Hepatocyte (in vitro differentiated cells): ENCODE results near the gene P4HTM. TPM values are rescaled to one million over a fixed set of nuclear protein-coding genes. Genes with fewer than 3 reads are reported as not detected.

ENCODE experiments used
- DNase-seq: peaks from one replicate; pipeline ENCODE4 v3.0.0-alpha.2; 2016; ENCODE audit warnings: low spot score
- H2AFZ ChIP-seq: fragments of 200-600 bp; sonication (generic); 2 replicates; pipeline ENCODE4 v1.6.0; 2016; ENCODE audit warnings: antibody characterized with exemption, mild to moderate bottlenecking
- H3K27ac ChIP-seq: fragments of 200-600 bp; sonication (generic); 2 replicates; pipeline ENCODE4 v1.5.1; 2016; ENCODE audit warnings: mild to moderate bottlenecking
- H3K27me3 ChIP-seq: fragments of 200-600 bp; sonication (generic); 2 replicates; pipeline ENCODE4 v1.6.1; 2016
- H3K36me3 ChIP-seq: fragments of 200-600 bp; sonication (generic); replicated peaks from 2 replicates; pipeline ENCODE4 v1.5.1; 2016; ENCODE audit warnings: low read depth; ENCODE audit not compliant: insufficient read depth
- H3K4me1 ChIP-seq: fragments of 200-600 bp; sonication (generic); 2 replicates; pipeline ENCODE4 v1.5.1; 2016; ENCODE audit warnings: mild to moderate bottlenecking, moderate library complexity; ENCODE audit not compliant: insufficient read depth
- H3K4me2 ChIP-seq: fragments of 200-600 bp; sonication (generic); 2 replicates; pipeline ENCODE4 v1.6.0; 2016
- H3K4me3 ChIP-seq: fragments of 200-600 bp; sonication (generic); 2 replicates; pipeline ENCODE4 v1.5.1; 2016; ENCODE audit warnings: mild to moderate bottlenecking
- H3K79me2 ChIP-seq: fragments of 200-600 bp; sonication (generic); 2 replicates; pipeline ENCODE4 v1.6.0; 2017; ENCODE audit warnings: mild to moderate bottlenecking
- H3K9me2 ChIP-seq: fragments of 200-600 bp; sonication (generic); replicated peaks from 2 replicates; pipeline ENCODE4 v1.6.0; 2017; ENCODE audit warnings: mild to moderate bottlenecking; ENCODE audit not compliant: insufficient read depth
- H3K9me3 ChIP-seq: fragments of 200-600 bp; sonication (generic); 2 replicates; pipeline ENCODE4 v1.5.1; 2016; ENCODE audit warnings: low read depth, mild to moderate bottlenecking
- H4K20me1 ChIP-seq: fragments of 200-600 bp; sonication (generic); 2 replicates; pipeline ENCODE4 v1.6.0; 2016; ENCODE audit warnings: mild to moderate bottlenecking; ENCODE audit not compliant: insufficient read depth, poor library complexity, severe bottlenecking
- EZH2 ChIP-seq: fragments of 200-600 bp; sonication (generic); IDR thresholded peaks from 2 replicates; pipeline ENCODE4 v1.6.1; 2016; ENCODE audit warnings: antibody characterized with exemption, mild to moderate bottlenecking, borderline replicate concordance
- EZH2phosphoT487 ChIP-seq: fragments of 200-600 bp; sonication (generic); IDR thresholded peaks from one replicate; pipeline ENCODE4 v1.6.1; 2018; ENCODE audit warnings: antibody characterized with exemption, mild to moderate bottlenecking, low read depth, moderate library complexity; ENCODE audit not compliant: unreplicated experiment, severe bottlenecking
- WGBS: methylation state at CpG from one replicate; pipeline ENCODE4 v1.1.6; 2016; ENCODE audit warnings: low lambda C conversion rate; ENCODE audit errors: missing lambda C conversion rate; 5-methylcytosine and 5-hydroxymethylcytosine counted together
- polyA plus RNA-seq: library from polyadenylated mRNA; unstranded; fragments of >200 nt; fragmentation: Nextera tagmentation; extraction: Ambion mirVana; gene quantifications from 2 replicates; pipeline ENCODE4 v1.2.1, GENCODE V29; 2016
- total RNA-seq: library from RNA; depleted of rRNA; stranded (reverse); fragments of >200 nt; gene quantifications from 2 replicates; pipeline ENCODE4 v1.2.3, GENCODE V29; 2014
- TF ChIP-seq, protein P1 (sequence below): fragments of 200-600 bp; sonication (generic); IDR thresholded peaks from 2 replicates; pipeline ENCODE4 v1.5.1; 2016; ENCODE audit warnings: antibody characterized with exemption, mild to moderate bottlenecking; ENCODE audit not compliant: poor library complexity

P4HTM gene
- total and polyA plus RNA-seq, 2 experiments from 2014 or later, result 42.5 to 85.3 TPM

DNA sequence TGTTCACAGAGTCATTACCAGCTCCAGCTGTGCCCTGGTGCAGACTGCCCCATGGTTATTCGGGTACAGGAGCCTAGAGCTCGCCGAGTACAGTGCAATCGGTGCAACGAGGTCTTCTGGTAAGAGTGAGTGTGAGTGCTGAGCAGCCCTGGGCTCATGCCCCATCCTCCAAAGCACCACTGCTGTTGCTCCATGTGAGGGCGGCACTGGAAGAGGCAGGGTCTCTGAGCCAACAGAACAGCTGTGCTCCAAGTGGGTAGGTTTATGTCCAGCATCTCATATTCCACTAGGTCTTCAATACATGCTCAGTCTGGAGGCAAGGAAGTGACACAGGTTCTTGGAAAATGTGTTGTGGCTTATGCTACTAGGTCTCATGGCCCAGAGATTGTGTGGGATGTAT lies 19.5 kb upstream of the P4HTM start:
- TF ChIP-seq, protein P1, sequence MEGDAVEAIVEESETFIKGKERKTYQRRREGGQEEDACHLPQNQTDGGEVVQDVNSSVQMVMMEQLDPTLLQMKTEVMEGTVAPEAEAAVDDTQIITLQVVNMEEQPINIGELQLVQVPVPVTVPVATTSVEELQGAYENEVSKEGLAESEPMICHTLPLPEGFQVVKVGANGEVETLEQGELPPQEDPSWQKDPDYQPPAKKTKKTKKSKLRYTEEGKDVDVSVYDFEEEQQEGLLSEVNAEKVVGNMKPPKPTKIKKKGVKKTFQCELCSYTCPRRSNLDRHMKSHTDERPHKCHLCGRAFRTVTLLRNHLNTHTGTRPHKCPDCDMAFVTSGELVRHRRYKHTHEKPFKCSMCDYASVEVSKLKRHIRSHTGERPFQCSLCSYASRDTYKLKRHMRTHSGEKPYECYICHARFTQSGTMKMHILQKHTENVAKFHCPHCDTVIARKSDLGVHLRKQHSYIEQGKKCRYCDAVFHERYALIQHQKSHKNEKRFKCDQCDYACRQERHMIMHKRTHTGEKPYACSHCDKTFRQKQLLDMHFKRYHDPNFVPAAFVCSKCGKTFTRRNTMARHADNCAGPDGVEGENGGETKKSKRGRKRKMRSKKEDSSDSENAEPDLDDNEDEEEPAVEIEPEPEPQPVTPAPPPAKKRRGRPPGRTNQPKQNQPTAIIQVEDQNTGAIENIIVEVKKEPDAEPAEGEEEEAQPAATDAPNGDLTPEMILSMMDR, result no peak
- TF ChIP-seq EZH2phosphoT487 (no peak), EZH2 (no peak)
- H3K27me3 ChIP-seq, result no peaks in the 10 kb centered on the region
- H3K27ac ChIP-seq, result no peak overlapping the region
- no peaks in the 10 kb centered on the region for H4K20me1 ChIP-seq
- DNase-seq, result no peak
- 97% methylated on average over 6 of the region's 6 CpGs for WGBS
- no peaks in the 10 kb centered on the region for H3K4me1 ChIP-seq
- no peaks in the 10 kb centered on the region for H3K9me2 ChIP-seq
- H2AFZ ChIP-seq, result no peak overlapping the region
- H3K79me2 ChIP-seq, result no peaks in the 10 kb centered on the region
- no peak overlapping the region for H3K4me3 ChIP-seq
- no peaks in the 10 kb centered on the region for H3K9me3 ChIP-seq
- no peak overlapping the region for H3K4me2 ChIP-seq
- H3K36me3 ChIP-seq, result no peaks in the 10 kb centered on the region

DNA sequence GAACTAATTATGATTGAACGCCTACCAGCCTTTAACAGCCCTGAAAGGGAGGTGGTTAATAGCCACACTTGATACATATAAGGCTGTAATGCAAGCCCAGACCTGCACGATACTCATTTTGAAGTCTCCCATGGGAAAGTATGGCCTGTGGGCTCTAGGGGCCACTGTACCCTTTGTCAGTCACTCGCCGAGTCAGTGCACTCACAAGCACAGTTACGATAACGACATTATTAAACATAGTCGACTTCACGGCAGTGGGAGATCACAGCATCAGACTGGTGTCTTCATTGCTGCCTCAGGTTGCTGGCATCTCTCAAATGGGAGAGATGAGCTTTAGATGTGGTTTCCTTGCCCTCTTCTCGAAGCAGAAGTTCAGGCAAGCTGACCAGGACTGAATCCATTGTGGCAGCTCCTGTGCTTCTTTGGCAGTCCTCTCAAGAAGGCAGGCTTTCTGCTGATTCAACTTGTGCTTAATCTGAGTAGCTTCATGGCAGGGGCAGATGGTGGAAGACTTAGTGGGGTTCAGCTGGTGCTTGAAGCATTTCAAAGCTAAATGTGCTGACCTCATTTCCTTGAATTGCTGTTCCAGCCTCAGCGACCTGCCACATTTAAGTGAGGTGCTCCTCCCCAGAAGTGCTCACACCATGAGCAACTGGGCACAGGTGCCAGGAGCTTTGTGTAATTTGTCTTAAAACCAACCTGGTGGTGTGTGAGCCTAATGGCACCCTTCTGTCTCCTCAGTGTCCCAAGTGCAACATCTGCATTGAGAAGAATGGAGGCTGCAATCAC lies 15.8 kb upstream of the P4HTM start:
- no peaks in the 10 kb centered on the region for H3K4me1 ChIP-seq
- no peaks in the 10 kb centered on the region for H3K79me2 ChIP-seq
- H3K9me2 ChIP-seq, result no peaks in the 10 kb centered on the region
- no peaks in the 10 kb centered on the region for H3K9me3 ChIP-seq
- H3K27me3 ChIP-seq, result no peaks in the 10 kb centered on the region
- H3K27ac ChIP-seq, result no peak overlapping the region
- no peaks in the 10 kb centered on the region for H3K36me3 ChIP-seq
- no peak for DNase-seq
- no peak overlapping the region for H3K4me2 ChIP-seq
- TF ChIP-seq, protein P1, result no peak
- no peak for TF ChIP-seq EZH2
- no peak for TF ChIP-seq EZH2phosphoT487
- H2AFZ ChIP-seq, result no peak overlapping the region
- WGBS, result 96% methylated on average over 10 of the region's 10 CpGs
- H3K4me3 ChIP-seq, result no peak overlapping the region
- H4K20me1 ChIP-seq, result no peaks in the 10 kb centered on the region

DNA sequence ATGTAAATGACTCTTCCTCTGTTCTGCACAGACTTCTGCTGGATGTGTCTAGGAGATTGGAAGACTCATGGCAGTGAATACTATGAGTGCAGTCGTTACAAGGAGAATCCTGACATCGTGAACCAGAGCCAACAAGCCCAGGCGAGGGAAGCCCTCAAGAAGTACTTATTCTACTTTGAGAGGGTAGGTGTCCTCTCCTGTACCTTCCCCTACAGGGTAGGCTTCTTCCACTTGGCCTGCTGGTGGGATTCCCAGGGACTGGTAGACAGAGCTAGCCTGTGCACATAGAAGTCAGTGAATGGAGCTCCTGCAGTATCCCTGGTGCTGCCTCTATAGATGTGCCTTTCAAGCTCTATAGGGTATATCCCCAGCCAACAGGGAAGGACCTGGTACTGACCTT lies 10.6 kb upstream of the P4HTM start:
- Histone ChIP-seq H3K4me1 (no peaks in the 10 kb centered on the region), H3K4me2 (no peak overlapping the region), H3K36me3 (no peaks in the 10 kb centered on the region), H3K9me2 (no peaks in the 10 kb centered on the region), H2AFZ (no peak overlapping the region), H3K9me3 (no peaks in the 10 kb centered on the region), H3K27me3 (no peaks in the 10 kb centered on the region), H4K20me1 (no peaks in the 10 kb centered on the region), H3K79me2 (no peaks in the 10 kb centered on the region), H3K4me3 (no peak overlapping the region), H3K27ac (no peak overlapping the region)
- no peak for DNase-seq
- TF ChIP-seq, protein P1, result no peak
- no peak for TF ChIP-seq EZH2phosphoT487
- no peak for TF ChIP-seq EZH2
- 93% methylated on average over 3 of the region's 3 CpGs for WGBS
